OCI-LY7 (cell line): ENCODE measurements around the gene DVL2. TPM values are rescaled to one million over a fixed set of nuclear protein-coding genes. Genes with fewer than 3 reads are reported as not detected.

Source experiments
- BruUV-seq: library from RNA; stranded (reverse); fragments of 400-500 nt; replicated peaks from 2 replicates; lab custom pipeline; 2021; lab: Mats Ljungman, UMichigan
- CTCF ChIA-PET: fragments of 300-600 bp; sonication (Branson Sonifier 250); formaldehyde crosslinking; loops from one replicate; lab custom pipeline; 2022; ENCODE audit warnings: antibody characterized with exemption; ENCODE audit not compliant: unreplicated experiment; lab: Charles Lee
- POLR2A ChIA-PET: fragments of 300-600 bp; sonication (Branson Sonifier 250); formaldehyde crosslinking; loops from one replicate; lab custom pipeline; 2022; ENCODE audit warnings: antibody characterized with exemption; lab: Charles Lee
- DNase-seq: peaks from one replicate; pipeline ENCODE4 v3.0.0-alpha.2; 2015; ENCODE audit warnings: low spot score
- H2AFZ ChIP-seq: fragments of 200-600 bp; sonication (generic), shearing (Covaris generic); 2 replicates; pipeline ENCODE4 v1.6.1; 2014; ENCODE audit warnings: mild to moderate bottlenecking, antibody characterized with exemption, low read length, moderate library complexity
- H3K27ac ChIP-seq: fragments of 200-600 bp; sonication (generic); 2 replicates; pipeline ENCODE4 v1.5.1; 2014; ENCODE audit warnings: mixed run types, low read depth, mild to moderate bottlenecking, moderate library complexity, low read length, inconsistent platforms; ENCODE audit not compliant: poor library complexity, severe bottlenecking
- H3K36me3 ChIP-seq: fragments of 200-600 bp; sonication (generic); 2 replicates; pipeline ENCODE4 v1.6.1; 2014; ENCODE audit warnings: mild to moderate bottlenecking, antibody characterized with exemption, low read length, moderate library complexity, mixed read lengths; ENCODE audit not compliant: insufficient read depth
- H3K4me1 ChIP-seq: fragments of 200-600 bp; sonication (generic); 2 replicates; pipeline ENCODE4 v1.5.1; 2014; ENCODE audit warnings: mild to moderate bottlenecking, low read length; ENCODE audit not compliant: insufficient read depth, poor library complexity, severe bottlenecking
- H3K4me2 ChIP-seq: fragments of 200-600 bp; sonication (generic); 2 replicates; pipeline ENCODE4 v1.6.1; 2014; ENCODE audit warnings: mild to moderate bottlenecking, low read length
- H3K4me3 ChIP-seq: fragments of 200-600 bp; sonication (generic); 2 replicates; pipeline ENCODE4 v1.5.1; 2014; ENCODE audit warnings: mild to moderate bottlenecking, low read depth, low read length; ENCODE audit not compliant: poor library complexity, severe bottlenecking
- H3K79me2 ChIP-seq: fragments of 200-600 bp; sonication (generic); 2 replicates; pipeline ENCODE4 v1.6.1; 2016; ENCODE audit warnings: low read depth, mild to moderate bottlenecking, low read length, moderate library complexity, mixed read lengths; ENCODE audit not compliant: insufficient read depth
- H3K9me2 ChIP-seq: fragments of 200-600 bp; sonication (generic); 2 replicates; pipeline ENCODE4 v1.6.1; 2016; ENCODE audit warnings: mild to moderate bottlenecking, low read length, mixed read lengths; ENCODE audit not compliant: insufficient read depth
- H3K9me3 ChIP-seq: fragments of 200-600 bp; sonication (generic); 2 replicates; pipeline ENCODE4 v1.6.1; 2014; ENCODE audit warnings: mild to moderate bottlenecking, mixed run types, low read length, mixed read lengths
- H4K20me1 ChIP-seq: fragments of 200-600 bp; sonication (generic); 2 replicates; pipeline ENCODE4 v1.6.1; 2014; ENCODE audit warnings: mild to moderate bottlenecking, antibody characterized with exemption, low read length, moderate library complexity, mixed read lengths; ENCODE audit not compliant: insufficient read depth
- EZH2phosphoT487 ChIP-seq: fragments of 200-600 bp; sonication (generic); IDR thresholded peaks from 2 replicates; pipeline ENCODE4 v1.6.1; 2018; ENCODE audit warnings: low read depth, borderline replicate concordance, mild to moderate bottlenecking, mixed run types, antibody characterized with exemption, low read length, moderate library complexity, mixed read lengths
- intact Hi-C: fragments of 100-400 bp; cut with micrococcal nuclease; formaldehyde crosslinking; loops from one replicate; pipeline ENCODE4 v1.10.0; 2022; ENCODE audit not compliant: unreplicated experiment
- total RNA-seq, 2 experiments: library from RNA; depleted of rRNA in 1 of 2; stranded (reverse); fragments of >200 nt in 1 of 2; shearing (Covaris generic) in 1 of 2; gene quantifications; 2 replicates each; pipeline ENCODE4 v1.2.3, GENCODE V29; 2014 to 2022
- TF ChIP-seq, protein P1 (sequence below): fragments of 200-600 bp; sonication (generic); conservative IDR thresholded peaks from 2 replicates; pipeline ENCODE4 v1.5.1; 2014; ENCODE audit warnings: mild to moderate bottlenecking, antibody characterized with exemption, low read length, moderate library complexity, mixed read lengths

Gene DVL2
- total RNA-seq, 2 experiments from 2014 or later, result 98.8 to 99.9 TPM

DNA sequence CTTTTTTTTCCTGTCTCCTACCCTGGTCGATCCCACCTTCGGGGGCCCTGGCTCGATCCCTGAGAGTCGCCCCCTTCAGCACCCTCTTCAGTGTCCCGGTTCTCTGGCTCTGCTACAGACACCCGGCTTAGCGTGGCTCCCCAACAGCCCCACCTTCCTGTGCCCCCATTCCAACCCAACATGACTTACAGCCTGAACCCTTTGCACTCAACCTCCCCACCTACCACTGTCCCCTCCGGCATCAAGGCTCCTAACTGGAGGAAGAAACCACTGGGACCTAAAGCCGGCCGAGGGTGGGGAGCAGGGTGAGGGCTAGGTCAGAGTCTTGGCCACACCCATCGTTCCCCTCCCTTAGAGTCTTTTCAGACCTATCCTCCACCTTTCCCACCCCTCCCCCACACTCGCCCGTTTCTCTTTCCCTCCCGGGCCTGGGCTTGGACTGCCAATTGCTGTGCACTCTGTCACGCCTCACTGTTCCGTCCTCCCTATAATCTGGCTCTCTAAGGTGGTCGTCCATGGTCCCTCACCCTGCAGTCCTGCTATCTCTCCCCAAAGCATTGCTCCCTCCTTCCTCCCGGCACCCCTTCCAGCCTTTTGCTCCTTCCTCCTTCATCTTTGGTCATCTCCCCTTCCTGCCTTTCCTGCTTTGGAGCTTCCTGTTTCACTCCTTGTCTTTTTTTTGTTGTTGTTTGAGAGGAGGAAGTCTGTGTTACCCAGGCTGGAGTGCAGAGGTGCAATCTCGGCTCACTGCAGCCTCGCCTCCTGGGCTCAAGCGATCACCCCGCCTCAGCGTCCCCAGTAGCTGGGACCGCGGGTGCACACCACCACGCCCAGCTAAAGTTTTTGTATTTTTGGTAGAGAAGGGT, 28.9 kb upstream of the DVL2 start:
- no peak for DNase-seq
- Histone ChIP-seq H3K4me2 (peak overlapping the region; percentile 65), H3K27ac (no peak overlapping the region), H3K9me3 (no peaks in the 10 kb centered on the region), H3K4me3 (peak overlapping the region; percentile 44), H3K36me3 (peaks cover 15% of the 10 kb centered on the region), H3K9me2 (no peaks in the 10 kb centered on the region), H4K20me1 (no peaks in the 10 kb centered on the region), H2AFZ (peak overlapping the region; percentile 62), H3K79me2 (no peaks in the 10 kb centered on the region), H3K4me1 (peaks cover 17% of the 10 kb centered on the region)
- ChIA-PET CTCF (no interaction called here), POLR2A (interaction anchor here (1.0 kb wide), 1 partner anchor 46 kb away, joined by 3 read pairs; no protein-coding TSS in a partner anchor)
- intact Hi-C loops, result no loop called here
- no peak for TF ChIP-seq EZH2phosphoT487
- TF ChIP-seq, protein P1, sequence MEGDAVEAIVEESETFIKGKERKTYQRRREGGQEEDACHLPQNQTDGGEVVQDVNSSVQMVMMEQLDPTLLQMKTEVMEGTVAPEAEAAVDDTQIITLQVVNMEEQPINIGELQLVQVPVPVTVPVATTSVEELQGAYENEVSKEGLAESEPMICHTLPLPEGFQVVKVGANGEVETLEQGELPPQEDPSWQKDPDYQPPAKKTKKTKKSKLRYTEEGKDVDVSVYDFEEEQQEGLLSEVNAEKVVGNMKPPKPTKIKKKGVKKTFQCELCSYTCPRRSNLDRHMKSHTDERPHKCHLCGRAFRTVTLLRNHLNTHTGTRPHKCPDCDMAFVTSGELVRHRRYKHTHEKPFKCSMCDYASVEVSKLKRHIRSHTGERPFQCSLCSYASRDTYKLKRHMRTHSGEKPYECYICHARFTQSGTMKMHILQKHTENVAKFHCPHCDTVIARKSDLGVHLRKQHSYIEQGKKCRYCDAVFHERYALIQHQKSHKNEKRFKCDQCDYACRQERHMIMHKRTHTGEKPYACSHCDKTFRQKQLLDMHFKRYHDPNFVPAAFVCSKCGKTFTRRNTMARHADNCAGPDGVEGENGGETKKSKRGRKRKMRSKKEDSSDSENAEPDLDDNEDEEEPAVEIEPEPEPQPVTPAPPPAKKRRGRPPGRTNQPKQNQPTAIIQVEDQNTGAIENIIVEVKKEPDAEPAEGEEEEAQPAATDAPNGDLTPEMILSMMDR, result no peak
- no TSS peak for BruUV-seq

DNA sequence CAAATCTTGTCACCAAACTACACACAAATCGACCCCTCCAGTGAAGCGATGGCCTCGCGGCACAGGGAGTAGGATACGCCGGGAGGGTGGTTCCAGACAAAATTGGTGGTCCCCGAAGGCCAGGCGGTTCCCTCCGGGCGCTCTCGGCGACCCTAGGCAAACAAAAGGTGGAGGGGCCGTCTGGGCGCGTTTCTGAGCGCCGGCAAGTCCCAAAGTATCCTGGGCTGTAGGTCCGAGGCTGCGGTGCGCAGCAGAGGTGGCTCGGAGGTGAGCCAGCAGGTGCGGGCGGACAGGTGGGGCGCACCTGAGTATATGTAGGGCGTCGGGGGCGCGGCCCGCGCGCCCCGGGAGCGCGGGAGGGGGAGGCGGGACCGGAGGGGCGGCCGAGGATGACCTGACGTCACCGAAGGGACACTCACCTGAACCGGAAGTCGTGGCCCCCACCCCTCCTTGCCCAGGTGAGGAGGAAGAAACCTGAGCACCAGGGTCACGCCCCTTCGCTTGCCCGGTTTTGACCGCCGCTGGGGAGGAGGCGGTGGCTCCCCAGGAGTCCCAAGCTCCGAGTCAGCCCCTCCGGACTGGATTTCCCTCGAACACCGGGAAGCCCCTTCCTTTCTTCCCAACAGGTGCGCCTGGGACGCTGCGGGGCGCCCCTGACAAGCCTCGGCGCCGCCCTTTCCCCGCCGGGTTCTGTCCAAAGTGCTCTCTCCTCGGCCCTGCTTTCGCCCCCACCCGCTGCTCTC, 28.0 kb upstream of the DVL2 start, which contains the start of gene CLDN7:
Gene CLDN7 (minus strand): TSS at position 287 of the 743 bp plus-strand sequence. CDS start 435 bp downstream, outside the sequence.
- BruUV-seq, result no TSS peak
- no peaks in the 10 kb centered on the region for H4K20me1 ChIP-seq
- H3K9me2 ChIP-seq, result no peaks in the 10 kb centered on the region
- H3K4me1 ChIP-seq, result peaks cover 17% of the 10 kb centered on the region
- H3K79me2 ChIP-seq, result no peaks in the 10 kb centered on the region
- POLR2A ChIA-PET, result interaction anchor here (0.6 kb wide), 1 partner anchor 273 kb away, joined by 3 read pairs; no protein-coding TSS in a partner anchor
- no peak within 1 kb of the TSS for H3K27ac ChIP-seq
- peak within 1 kb of the TSS; percentile 65 for H3K4me2 ChIP-seq
- TF ChIP-seq EZH2phosphoT487, result no peak
- TF ChIP-seq, protein P1, result no peak
- intact Hi-C loops, result no loop called here
- peak within 1 kb of the TSS; percentile 44 for H3K4me3 ChIP-seq
- CTCF ChIA-PET, result no interaction called here
- no peak for DNase-seq
- no peaks in the 10 kb centered on the region for H3K9me3 ChIP-seq
- H2AFZ ChIP-seq, result peak within 1 kb of the TSS; percentile 62
- H3K36me3 ChIP-seq, result peaks cover 18% of the 10 kb centered on the region
